ENCODE results near the gene PRRT4.

PRRT4 gene

GRCh38 chr7:128385988-128386925, 24.8 kb upstream of the PRRT4 start:
- CTCF ChIA-PET = interaction anchor here (0.6 to 4.8 kb wide), 5 partner anchors 11 to 69 kb away, joined by 3 to 87 read pairs (median 4); no protein-coding TSS in a partner anchor
- POLR2A ChIA-PET (ENCODE audit: low non-redundant PET) = no interaction called here
- DNase-seq (ENCODE audit: low spot score) = no peak
- TF ChIP-seq, protein P1, sequence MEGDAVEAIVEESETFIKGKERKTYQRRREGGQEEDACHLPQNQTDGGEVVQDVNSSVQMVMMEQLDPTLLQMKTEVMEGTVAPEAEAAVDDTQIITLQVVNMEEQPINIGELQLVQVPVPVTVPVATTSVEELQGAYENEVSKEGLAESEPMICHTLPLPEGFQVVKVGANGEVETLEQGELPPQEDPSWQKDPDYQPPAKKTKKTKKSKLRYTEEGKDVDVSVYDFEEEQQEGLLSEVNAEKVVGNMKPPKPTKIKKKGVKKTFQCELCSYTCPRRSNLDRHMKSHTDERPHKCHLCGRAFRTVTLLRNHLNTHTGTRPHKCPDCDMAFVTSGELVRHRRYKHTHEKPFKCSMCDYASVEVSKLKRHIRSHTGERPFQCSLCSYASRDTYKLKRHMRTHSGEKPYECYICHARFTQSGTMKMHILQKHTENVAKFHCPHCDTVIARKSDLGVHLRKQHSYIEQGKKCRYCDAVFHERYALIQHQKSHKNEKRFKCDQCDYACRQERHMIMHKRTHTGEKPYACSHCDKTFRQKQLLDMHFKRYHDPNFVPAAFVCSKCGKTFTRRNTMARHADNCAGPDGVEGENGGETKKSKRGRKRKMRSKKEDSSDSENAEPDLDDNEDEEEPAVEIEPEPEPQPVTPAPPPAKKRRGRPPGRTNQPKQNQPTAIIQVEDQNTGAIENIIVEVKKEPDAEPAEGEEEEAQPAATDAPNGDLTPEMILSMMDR (conservative IDR thresholded peaks at IDR 0.05; ENCODE audit: low read depth) = no peak
- H3K27ac ChIP-seq = 0 out of 2 replicates have a peak overlapping the region, but pooled peaks have one; percentile 10

DNA sequence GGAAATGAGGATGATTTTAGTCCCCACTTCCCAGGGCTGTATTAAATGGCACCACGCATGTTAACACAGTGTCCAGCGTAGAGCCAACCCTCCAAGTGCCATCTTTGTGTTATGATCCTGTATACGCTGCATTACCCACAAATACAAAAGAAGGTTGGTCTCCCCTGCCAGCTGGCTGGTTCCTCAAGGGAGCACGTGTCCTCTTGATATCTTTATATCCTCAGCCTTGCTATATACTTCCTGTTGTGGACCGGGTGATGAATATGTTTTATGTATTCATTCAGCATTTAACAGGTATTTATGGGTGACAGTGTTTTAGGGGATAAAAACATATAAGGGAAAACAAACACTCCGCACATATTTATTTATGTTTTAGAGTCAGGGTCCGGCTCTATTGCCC, 23.2 kb upstream of the PRRT4 start:
- no peak overlapping the region for H3K27ac ChIP-seq
- TF ChIP-seq, protein P1 (conservative IDR thresholded peaks at IDR 0.05; ENCODE audit: low read depth) = no peak
- no peak for DNase-seq (ENCODE audit: low spot score)
- POLR2A ChIA-PET (ENCODE audit: low non-redundant PET) = no interaction called here
- CTCF ChIA-PET = interaction anchor here (0.5 to 4.3 kb wide), 3 partner anchors 32 to 399 kb away, joined by 3 to 23 read pairs (median 3); no protein-coding TSS in a partner anchor

GRCh38 chr7:128383776-128384175, 22.3 kb upstream of the PRRT4 start:
- H3K27ac ChIP-seq = peak overlapping the region; percentile 59
- TF ChIP-seq, protein P1 (conservative IDR thresholded peaks at IDR 0.05; ENCODE audit: low read depth) = no peak
- DNase-seq (ENCODE audit: low spot score) = no peak
- ChIA-PET CTCF (interaction anchor here (4.3 kb wide), 1 partner anchor 36 kb away, joined by 23 read pairs; no protein-coding TSS in a partner anchor), POLR2A (ENCODE audit: low non-redundant PET) (interaction anchor here (0.6 kb wide), 1 partner anchor 24 kb away, joined by 6 read pairs; no protein-coding TSS in a partner anchor)

- peak; percentile 71 for DNase-seq (ENCODE audit: low spot score)
- POLR2A ChIA-PET (ENCODE audit: low non-redundant PET) = no interaction called here
- H3K27ac ChIP-seq = peak overlapping the region; percentile 80
- CTCF ChIA-PET = interaction anchor here (0.6 to 4.3 kb wide), 7 partner anchors 10 to 275 kb away, joined by 3 to 23 read pairs (median 3); no protein-coding TSS in a partner anchor
- TF ChIP-seq, protein P1 (conservative IDR thresholded peaks at IDR 0.05; ENCODE audit: low read depth) = peak; percentile 84
Observed at GRCh38 chr7:128381161-128381821, 19.8 kb upstream of the PRRT4 start.

GRCh38 chr7:128380483-128381106, 19.1 kb upstream of the PRRT4 start:
- ChIA-PET POLR2A (ENCODE audit: low non-redundant PET) (no interaction called here), CTCF (interaction anchor here (0.6 to 4.3 kb wide), 3 partner anchors 24 to 36 kb away, joined by 3 to 23 read pairs (median 3); no protein-coding TSS in a partner anchor)
- H3K27ac ChIP-seq = peak overlapping the region; percentile 80
- no peak for DNase-seq (ENCODE audit: low spot score)
- TF ChIP-seq, protein P1 (conservative IDR thresholded peaks at IDR 0.05; ENCODE audit: low read depth) = no peak
